ENCODE measurements around the gene RPS15.

Gene RPS15

GRCh38 chr19:1420590-1420989, 17.6 kb upstream of the RPS15 start:
- ATAC-seq (no peak), DNase-seq (no peak)

- no peak for ATAC-seq
- no peak for DNase-seq
These were observed 16.8 kb upstream of the RPS15 start for GRCh38 chr19:1421218-1421957.

GRCh38 chr19:1421958-1422305, 16.3 kb upstream of the RPS15 start:
- ATAC-seq (peak; percentile 2), DNase-seq (no peak)

- peak; percentile 4 for ATAC-seq
- no peak for DNase-seq
These were observed 15.8 kb upstream of the RPS15 start for GRCh38 chr19:1422360-1422759.

GRCh38 chr19:1422943-1423342, 15.3 kb upstream of the RPS15 start:
- ATAC-seq: no peak
- no peak for DNase-seq

GRCh38 chr19:1423436-1424191, 14.6 kb upstream of the RPS15 start:
- ATAC-seq (no peak), DNase-seq (no peak)

GRCh38 chr19:1424192-1424955, 13.8 kb upstream of the RPS15 start:
- DNase-seq: no peak
- no peak for ATAC-seq

- no peak for ATAC-seq
These were observed 12.9 kb upstream of the RPS15 start for GRCh38 chr19:1425102-1425837.

GRCh38 chr19:1425902-1426301, 12.3 kb upstream of the RPS15 start:
- no peak for ATAC-seq
- DNase-seq: no peak

More at GRCh38 chr19:1425102-1425837, 12.9 kb upstream of the RPS15 start:
- DNase-seq: no peak

- ATAC-seq (no peak), DNase-seq (no peak)
These were observed 11.5 kb upstream of the RPS15 start for GRCh38 chr19:1426736-1427135.

- ATAC-seq (no peak), DNase-seq (no peak)
These were observed 10.8 kb upstream of the RPS15 start for GRCh38 chr19:1427221-1427920.

GRCh38 chr19:1428738-1429391, 9.3 kb upstream of the RPS15 start:
- ATAC-seq (no peak), DNase-seq (no peak)

- ATAC-seq: no peak
- no peak for DNase-seq
These were observed 8.4 kb upstream of the RPS15 start for GRCh38 chr19:1429750-1430149.

GRCh38 chr19:1430246-1430645, 8.0 kb upstream of the RPS15 start:
- ATAC-seq: no peak
- no peak for DNase-seq

- ATAC-seq (no peak), DNase-seq (no peak)
These were observed 6.3 kb upstream of the RPS15 start for GRCh38 chr19:1431759-1432506.

GRCh38 chr19:1432507-1432887, 5.7 kb upstream of the RPS15 start:
- DNase-seq: no peak
- ATAC-seq: no peak

- no peak for ATAC-seq
- DNase-seq: no peak
These were observed 4.8 kb upstream of the RPS15 start for GRCh38 chr19:1433119-1434039.

GRCh38 chr19:1434040-1434366, 4.2 kb upstream of the RPS15 start:
- DNase-seq: no peak
- no peak for ATAC-seq

- ATAC-seq: no peak
- DNase-seq: no peak
These were observed 3.6 kb upstream of the RPS15 start for GRCh38 chr19:1434577-1435060.
